Measurements from ENCODE around the gene SUN1. TPM values are rescaled to one million over a fixed set of nuclear protein-coding genes. Genes with fewer than 3 reads are reported as not detected.

The SUN1 gene
- total and polyA plus RNA-seq, 2 experiments from 2014 or later, result 63.3 to 145 TPM

DNA sequence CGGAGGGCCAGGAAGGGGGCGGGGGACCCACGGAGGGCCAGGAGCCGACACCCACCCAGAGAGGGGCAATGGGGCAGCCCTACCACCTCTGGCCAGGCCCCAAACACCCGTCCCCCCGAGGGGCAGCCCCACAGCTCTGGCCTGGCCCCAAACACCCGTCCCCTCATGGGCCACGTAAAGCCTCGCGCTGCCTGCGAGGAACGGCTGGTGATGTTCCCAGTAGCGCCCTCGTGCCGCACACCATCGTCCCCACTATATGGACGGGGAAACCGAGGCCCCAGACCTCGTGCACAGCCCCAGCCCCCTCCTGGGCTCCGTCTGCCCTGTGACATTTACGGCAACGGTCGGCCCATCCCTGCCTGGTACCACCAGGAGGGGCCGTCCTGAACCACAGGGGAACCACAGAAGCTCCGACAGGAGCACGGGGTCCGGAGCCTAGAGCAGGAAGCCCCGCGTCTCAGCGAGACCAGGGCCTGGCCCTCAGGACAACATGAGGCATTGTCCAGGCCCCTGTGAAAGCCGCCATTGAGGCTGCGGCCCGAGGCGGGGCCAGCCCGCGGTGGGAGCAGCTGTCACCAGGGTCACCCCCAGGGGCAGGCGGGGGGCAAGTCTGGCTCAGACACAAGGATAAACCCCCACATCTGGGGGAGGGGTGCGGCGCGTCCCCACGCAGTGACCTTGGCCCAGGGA is 79.7 kb downstream of the SUN1 start:
- Histone ChIP-seq H3K4me1 (ENCODE audit: insufficient read depth) (no peaks in the 10 kb centered on the region), H3K27me3 (ENCODE audit: insufficient read depth) (no peaks in the 10 kb centered on the region), H3K36me3 (ENCODE audit: insufficient read depth) (no peaks in the 10 kb centered on the region), H3F3A (replicated peaks; ENCODE audit: low read depth) (no peaks in the 10 kb centered on the region), H3K4me3 (no peak overlapping the region), H3K27ac (ENCODE audit: low read depth) (no peak overlapping the region), H3K4me2 (no peak overlapping the region), H2AFZ (no peak overlapping the region), H3K79me2 (replicated peaks; ENCODE audit: insufficient read depth) (no peaks in the 10 kb centered on the region), H4K20me1 (replicated peaks; ENCODE audit: insufficient read depth) (no peaks in the 10 kb centered on the region), H3K9me2 (ENCODE audit: insufficient read depth) (no peaks in the 10 kb centered on the region)
- H3K9me3 Mint-ChIP-seq, result no peaks in the 10 kb centered on the region
- H3K4me1 Mint-ChIP-seq, result peaks cover 4% of the 10 kb centered on the region; the same call in 1 of the 3 replicates
- H3K27ac Mint-ChIP-seq, result no peak overlapping the region
- no peak overlapping the region for H3K4me3 Mint-ChIP-seq
- DNase-seq (ENCODE audit: low spot score) (no peak), ATAC-seq (no peak)
- H3K36me3 Mint-ChIP-seq (ENCODE audit: low read depth), result no peaks in the 10 kb centered on the region
- TF ChIP-seq EZH2 (IDR thresholded peaks at IDR 0.05; ENCODE audit: low read depth, unreplicated experiment) (no peak), ZNF462 (CRISPR knock-in tag; IDR thresholded peaks at IDR 0.05) (no peak), CREB1 (CRISPR knock-in tag; IDR thresholded peaks at IDR 0.05; ENCODE audit: low read depth) (no peak), POLR2AphosphoS5 (IDR thresholded peaks at IDR 0.05; ENCODE audit: low read depth) (no peak), CTCF (conservative IDR thresholded peaks at IDR 0.05; ENCODE audit: low read depth in 2 of 2) (no peak)
- TF ChIP-seq, protein P1, sequence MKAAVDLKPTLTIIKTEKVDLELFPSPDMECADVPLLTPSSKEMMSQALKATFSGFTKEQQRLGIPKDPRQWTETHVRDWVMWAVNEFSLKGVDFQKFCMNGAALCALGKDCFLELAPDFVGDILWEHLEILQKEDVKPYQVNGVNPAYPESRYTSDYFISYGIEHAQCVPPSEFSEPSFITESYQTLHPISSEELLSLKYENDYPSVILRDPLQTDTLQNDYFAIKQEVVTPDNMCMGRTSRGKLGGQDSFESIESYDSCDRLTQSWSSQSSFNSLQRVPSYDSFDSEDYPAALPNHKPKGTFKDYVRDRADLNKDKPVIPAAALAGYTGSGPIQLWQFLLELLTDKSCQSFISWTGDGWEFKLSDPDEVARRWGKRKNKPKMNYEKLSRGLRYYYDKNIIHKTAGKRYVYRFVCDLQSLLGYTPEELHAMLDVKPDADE (IDR thresholded peaks at IDR 0.05), result no peak
- H3K27me3 Mint-ChIP-seq (ENCODE audit: insufficient read depth, low read depth, poor library complexity), result peaks cover 15% of the 10 kb centered on the region

All from GM23338 (cell line).